Panc1 (cell line): Measurements from ENCODE around the gene PGBD2. TPM values are rescaled to one million over a fixed set of nuclear protein-coding genes. Genes with fewer than 3 reads are reported as not detected.
A peak's percentile ranks its signal among the peaks of the same experiment; 100 is the strongest.

ENCODE experiments used
- ATAC-seq: fragments of 200-7000 bp; cut with Tn5 transposase; 2 replicates; pipeline ENCODE4 v1.9.1; 2020; ENCODE audit warnings: mild to moderate bottlenecking, moderate library complexity
- BruUV-seq: library from RNA; stranded (reverse); fragments of 400-500 nt; replicated peaks from 2 replicates; lab custom pipeline; 2021; lab: Mats Ljungman, UMichigan
- CTCF ChIA-PET: fragments of 300-600 bp; sonication (Branson Sonifier 250); formaldehyde crosslinking; loops from one replicate; lab custom pipeline; 2022; ENCODE audit warnings: antibody characterized with exemption; lab: Charles Lee
- POLR2A ChIA-PET: fragments of 300-600 bp; sonication (Branson Sonifier 250); formaldehyde crosslinking; loops from one replicate; lab custom pipeline; 2022; ENCODE audit warnings: antibody characterized with exemption; lab: Charles Lee
- DNase-seq: peaks from one replicate; pipeline ENCODE4 v3.0.0-alpha.2; 2010; ENCODE audit warnings: low read depth, low spot score
- H3K27ac ChIP-seq: 2 replicates; pipeline ENCODE4 v1.5.1; 2011; ENCODE audit warnings: mild to moderate bottlenecking, low read length, inconsistent platforms
- H3K27me3 ChIP-seq: fragments of 200-500 bp; sonication (Bioruptor generic); 2 replicates; pipeline ENCODE4 v1.6.0; 2014; ENCODE audit warnings: low read length, inconsistent platforms; ENCODE audit not compliant: control insufficient read depth, insufficient read depth
- H3K36me3 ChIP-seq: fragments of 200-500 bp; sonication (Bioruptor generic); 2 replicates; pipeline ENCODE4 v1.5.1; 2014; ENCODE audit warnings: inconsistent platforms, mild to moderate bottlenecking, low read length, moderate library complexity; ENCODE audit not compliant: control insufficient read depth, insufficient read depth
- H3K4me1 ChIP-seq: 2 replicates; pipeline ENCODE4 v1.5.1; 2011; ENCODE audit warnings: inconsistent platforms, mild to moderate bottlenecking, low read length, moderate library complexity; ENCODE audit not compliant: control insufficient read depth, insufficient read depth
- H3K4me3 ChIP-seq, 2 experiments: 2 replicates each; pipeline ENCODE4 v1.5.1; 2011 to 2012; ENCODE audit warnings: low read depth in 2 of 2, low read length in 2 of 2, mild to moderate bottlenecking in 2 of 2, inconsistent platforms in 1 of 2, moderate library complexity in 1 of 2
- H3K9me3 ChIP-seq: fragments of 200-500 bp; sonication (Bioruptor generic); 2 replicates; pipeline ENCODE4 v1.5.1; 2014; ENCODE audit warnings: low read depth, mild to moderate bottlenecking, inconsistent platforms, low read length, moderate library complexity; ENCODE audit not compliant: control insufficient read depth, insufficient read depth
- CTCF ChIP-seq: fragments of 450-650 bp; IDR thresholded peaks from 2 replicates; pipeline ENCODE4 v1.5.1; 2017; ENCODE audit warnings: mild to moderate bottlenecking
- POLR2AphosphoS5 ChIP-seq: IDR thresholded peaks from 2 replicates; pipeline ENCODE4 v1.6.1; 2012; ENCODE audit warnings: mild to moderate bottlenecking, low read depth, low read length, moderate library complexity
- REST ChIP-seq, 2 experiments: IDR thresholded peaks; 2 replicates each; pipeline ENCODE4 v1.6.1; 2011 to 2012; ENCODE audit warnings: low read depth in 2 of 2, control low read depth in 1 of 2, low read length in 1 of 2, mild to moderate bottlenecking in 1 of 2, moderate library complexity in 1 of 2; ENCODE audit not compliant: insufficient read depth in 1 of 2
- SIN3A ChIP-seq: IDR thresholded peaks from 2 replicates; pipeline ENCODE4 v1.6.1; 2012; ENCODE audit warnings: low read depth, mild to moderate bottlenecking, low read length, moderate library complexity, borderline replicate concordance; ENCODE audit not compliant: insufficient read depth
- TCF7L2 ChIP-seq: IDR thresholded peaks from 2 replicates; pipeline ENCODE4 v1.6.1; 2011; ENCODE audit warnings: mild to moderate bottlenecking, low read depth, low read length, inconsistent platforms
- in situ Hi-C: cut with HindIII; loops from 2 replicates; pipeline ENCODE4 v1.10.0; 2016; ENCODE audit warnings: low sequenced_read_pairs, low pct_unique_long_range_greater_than_20kb
- intact Hi-C: fragments of 100-400 bp; cut with micrococcal nuclease; formaldehyde crosslinking; loops from one replicate; pipeline ENCODE4 v1.10.0; 2022; ENCODE audit not compliant: unreplicated experiment
- total RNA-seq: library from RNA; stranded (reverse); gene quantifications from one replicate; pipeline ENCODE4 v1.2.1, GENCODE V29; 2021; ENCODE audit not compliant: unreplicated experiment

Gene PGBD2
- total RNA-seq, 1 experiment from 2014 or later, result 7.1 TPM

- no peak for DNase-seq
- BruUV-seq, result no TSS peak
Observed at GRCh38 chr1:248905662-248906008, 400 bp upstream of the PGBD2 start.

More at GRCh38 chr1:248905662-248906008, 400 bp upstream of the PGBD2 start:
- Histone ChIP-seq H3K27me3 (peaks cover 2% of the 10 kb centered on the region; the same call in 1 of the 2 replicates), H3K27ac (peak overlapping the region; percentile 88), H3K4me1 (peaks cover 6% of the 10 kb centered on the region), H3K36me3 (no peaks in the 10 kb centered on the region; the same call in 1 of the 2 replicates), H3K4me3 (peak overlapping the region; percentile 60 to 64), H3K9me3 (no peaks in the 10 kb centered on the region)
- TF ChIP-seq CTCF, result no peak
- no peak for TF ChIP-seq TCF7L2
- no peak for TF ChIP-seq REST (IDR thresholded peaks at IDR 0.05; ENCODE audit: insufficient read depth in 1 of 2, low read depth in 2 of 2, low read length in 1 of 2)
- TF ChIP-seq SIN3A, result no peak
- no peak for TF ChIP-seq POLR2AphosphoS5
- no peak for ATAC-seq
- intact Hi-C loops, result loop anchor here (2.0 kb wide), 1 partner anchor 33 kb away; no protein-coding TSS in a partner anchor
- ChIA-PET POLR2A (no interaction called here), CTCF (interaction anchor here (0.6 kb wide), 1 partner anchor 10 kb away, joined by 5 read pairs; no protein-coding TSS in a partner anchor)
- in situ Hi-C loops, result no loop called here
